Astrocyte (in vitro differentiated cells and primary cell): ENCODE results near the gene ANK3. TPM values are rescaled to one million over a fixed set of nuclear protein-coding genes. Genes with fewer than 3 reads are reported as not detected.
A peak's percentile ranks its signal among the peaks of the same experiment; 100 is the strongest.

Experiments
- DNase-seq: peaks from one replicate; pipeline ENCODE4 v3.0.0-alpha.2; 2010; ENCODE audit warnings: low read depth
- FAIRE-seq: peaks from 2 replicates; lab custom pipeline; 2011; peaks lifted over from hg19 to GRCh38; lab: Jason Lieb, UNC
- H2AFZ ChIP-seq: 2 replicates; pipeline ENCODE4 v1.6.0; 2012; ENCODE audit warnings: low read depth, low read length, inconsistent platforms
- H3K27ac ChIP-seq: 2 replicates; pipeline ENCODE4 v1.5.1; 2011; ENCODE audit warnings: low read depth, low read length, inconsistent platforms
- H3K27me3 ChIP-seq: 2 replicates; pipeline ENCODE4 v1.6.0; 2011; ENCODE audit warnings: low read length, inconsistent platforms; ENCODE audit not compliant: insufficient read depth
- H3K36me3 ChIP-seq: 2 replicates; pipeline ENCODE4 v1.5.1; 2011; ENCODE audit warnings: low read length, inconsistent platforms; ENCODE audit not compliant: insufficient read depth
- H3K4me1 ChIP-seq: 2 replicates; pipeline ENCODE4 v1.5.1; 2011; ENCODE audit warnings: low read length, inconsistent platforms; ENCODE audit not compliant: insufficient read depth
- H3K4me2 ChIP-seq: 2 replicates; pipeline ENCODE4 v1.6.0; 2012; ENCODE audit warnings: low read length, inconsistent platforms
- H3K4me3 ChIP-seq: 2 replicates; pipeline ENCODE4 v1.5.1; 2011; ENCODE audit warnings: low read depth, mild to moderate bottlenecking, low read length, inconsistent platforms; ENCODE audit not compliant: insufficient read depth
- H3K79me2 ChIP-seq: 2 replicates; pipeline ENCODE4 v1.6.0; 2012; ENCODE audit warnings: mild to moderate bottlenecking, low read length, inconsistent platforms; ENCODE audit not compliant: insufficient read depth
- H3K9ac ChIP-seq: 2 replicates; pipeline ENCODE4 v1.6.0; 2012; ENCODE audit warnings: mild to moderate bottlenecking, low read length, inconsistent platforms
- H3K9me3 ChIP-seq: 2 replicates; pipeline ENCODE4 v1.5.1; 2012; ENCODE audit warnings: low read depth, mild to moderate bottlenecking, low read length, inconsistent platforms; ENCODE audit not compliant: insufficient read depth
- H4K20me1 ChIP-seq: 2 replicates; pipeline ENCODE4 v1.6.0; 2012; ENCODE audit warnings: low read length, inconsistent platforms; ENCODE audit not compliant: insufficient read depth
- H3K27ac Mint-ChIP-seq: one replicate; pipeline ENCODE4 v1.8.0; 2021; ENCODE audit warnings: mild to moderate bottlenecking, mixed read lengths; ENCODE audit not compliant: unreplicated experiment
- H3K27me3 Mint-ChIP-seq: one replicate; pipeline ENCODE4 v1.8.0; 2021; ENCODE audit warnings: low read depth, mixed read lengths; ENCODE audit not compliant: unreplicated experiment
- H3K36me3 Mint-ChIP-seq: one replicate; pipeline ENCODE4 v1.8.0; 2021; ENCODE audit warnings: low read depth, mixed read lengths; ENCODE audit not compliant: unreplicated experiment
- H3K4me1 Mint-ChIP-seq: one replicate; pipeline ENCODE4 v1.8.0; 2021; ENCODE audit warnings: low read depth, mixed read lengths; ENCODE audit not compliant: unreplicated experiment
- H3K4me3 Mint-ChIP-seq: one replicate; pipeline ENCODE4 v1.8.0; 2021; ENCODE audit warnings: mild to moderate bottlenecking, moderate library complexity, mixed read lengths; ENCODE audit not compliant: unreplicated experiment
- H3K9me3 Mint-ChIP-seq: one replicate; pipeline ENCODE4 v1.8.0; 2021; ENCODE audit warnings: mild to moderate bottlenecking, mixed read lengths; ENCODE audit not compliant: unreplicated experiment
- CTCF ChIP-seq: IDR thresholded peaks from 2 replicates; pipeline ENCODE4 v1.5.1; 2011; ENCODE audit warnings: low read depth, mild to moderate bottlenecking, inconsistent platforms, low read length, moderate library complexity; ENCODE audit not compliant: insufficient read depth
- EZH2 ChIP-seq: IDR thresholded peaks from 2 replicates; pipeline ENCODE4 v1.6.1; 2012; ENCODE audit warnings: mild to moderate bottlenecking, low read length, inconsistent platforms; ENCODE audit not compliant: insufficient read depth
- total RNA-seq: library from RNA; stranded (reverse); gene quantifications from 2 replicates; pipeline ENCODE4 v1.2.1, GENCODE V29; 2021

The ANK3 gene
- total RNA-seq, 1 donor from 2014 or later, result 21.1 TPM

GRCh38 chr10:60235001-60235400 is 154.7 kb downstream of the ANK3 start:
- no peaks in the 10 kb centered on the region for H3K27me3 Mint-ChIP-seq
- peaks cover 15% of the 10 kb centered on the region for H3K4me1 Mint-ChIP-seq
- Histone ChIP-seq H3K4me3 (no peak overlapping the region), H3K27me3 (no peaks in the 10 kb centered on the region), H3K4me1 (peaks cover 13% of the 10 kb centered on the region), H3K4me2 (no peak overlapping the region), H2AFZ (no peak overlapping the region), H3K9me3 (no peaks in the 10 kb centered on the region), H3K79me2 (no peaks in the 10 kb centered on the region), H3K9ac (no peak overlapping the region), H3K36me3 (no peaks in the 10 kb centered on the region), H4K20me1 (no peaks in the 10 kb centered on the region), H3K27ac (no peak overlapping the region)
- H3K9me3 Mint-ChIP-seq, result no peaks in the 10 kb centered on the region
- peaks cover 4% of the 10 kb centered on the region for H3K36me3 Mint-ChIP-seq
- TF ChIP-seq CTCF (no peak), EZH2 (no peak)
- no peak overlapping the region for H3K4me3 Mint-ChIP-seq
- H3K27ac Mint-ChIP-seq, result no peak overlapping the region
- DNase-seq, result peak; percentile 65
- peak; percentile 43 for FAIRE-seq

- H3K9ac ChIP-seq, result no peak overlapping the region
- H3K27me3 ChIP-seq, result no peaks in the 10 kb centered on the region
- peaks cover 13% of the 10 kb centered on the region for H3K4me1 ChIP-seq
- H3K27ac Mint-ChIP-seq, result no peak overlapping the region
- TF ChIP-seq EZH2, result no peak
- no peak for TF ChIP-seq CTCF
- H3K4me2 ChIP-seq, result no peak overlapping the region
- no peak overlapping the region for H3K4me3 ChIP-seq
- DNase-seq (no peak), FAIRE-seq (no peak)
- no peak overlapping the region for H3K27ac ChIP-seq
- no peaks in the 10 kb centered on the region for H3K79me2 ChIP-seq
- H3K4me1 Mint-ChIP-seq, result peaks cover 15% of the 10 kb centered on the region
- no peak overlapping the region for H2AFZ ChIP-seq
- no peaks in the 10 kb centered on the region for H3K27me3 Mint-ChIP-seq
- H3K4me3 Mint-ChIP-seq, result no peak overlapping the region
- H4K20me1 ChIP-seq, result no peaks in the 10 kb centered on the region
- no peaks in the 10 kb centered on the region for H3K36me3 ChIP-seq
- H3K9me3 ChIP-seq, result no peaks in the 10 kb centered on the region
- no peaks in the 10 kb centered on the region for H3K9me3 Mint-ChIP-seq
- peaks cover 4% of the 10 kb centered on the region for H3K36me3 Mint-ChIP-seq
These were observed 155.1 kb downstream of the ANK3 start for GRCh38 chr10:60234551-60234950.

- no peak overlapping the region for H3K4me3 ChIP-seq
- FAIRE-seq (no peak), DNase-seq (peak; percentile 56)
- H2AFZ ChIP-seq, result no peak overlapping the region
- H3K4me2 ChIP-seq, result no peak overlapping the region
- no peaks in the 10 kb centered on the region for H3K9me3 ChIP-seq
- Mint-ChIP-seq H3K27me3 (no peaks in the 10 kb centered on the region), H3K36me3 (peaks cover 4% of the 10 kb centered on the region), H3K4me1 (peaks cover 11% of the 10 kb centered on the region), H3K4me3 (no peak overlapping the region), H3K27ac (no peak overlapping the region), H3K9me3 (no peaks in the 10 kb centered on the region)
- no peaks in the 10 kb centered on the region for H3K27me3 ChIP-seq
- TF ChIP-seq EZH2 (no peak), CTCF (no peak)
- H3K36me3 ChIP-seq, result no peaks in the 10 kb centered on the region
- H3K79me2 ChIP-seq, result no peaks in the 10 kb centered on the region
- H3K27ac ChIP-seq, result no peak overlapping the region
- H3K4me1 ChIP-seq, result peaks cover 4% of the 10 kb centered on the region
- H3K9ac ChIP-seq, result no peak overlapping the region
- no peaks in the 10 kb centered on the region for H4K20me1 ChIP-seq
These were observed 158.8 kb downstream of the ANK3 start for GRCh38 chr10:60230892-60231291.
